CD1c-positive myeloid dendritic cell (primary cell): ENCODE measurements around the gene PLA2G15.
A peak's percentile ranks its signal among the peaks of the same experiment; 100 is the strongest.

ENCODE experiments used
- DNase-seq: peaks from one replicate; pipeline ENCODE4 v3.0.0-alpha.2; 2016; ENCODE audit errors: extremely low spot score

PLA2G15 gene

DNA sequence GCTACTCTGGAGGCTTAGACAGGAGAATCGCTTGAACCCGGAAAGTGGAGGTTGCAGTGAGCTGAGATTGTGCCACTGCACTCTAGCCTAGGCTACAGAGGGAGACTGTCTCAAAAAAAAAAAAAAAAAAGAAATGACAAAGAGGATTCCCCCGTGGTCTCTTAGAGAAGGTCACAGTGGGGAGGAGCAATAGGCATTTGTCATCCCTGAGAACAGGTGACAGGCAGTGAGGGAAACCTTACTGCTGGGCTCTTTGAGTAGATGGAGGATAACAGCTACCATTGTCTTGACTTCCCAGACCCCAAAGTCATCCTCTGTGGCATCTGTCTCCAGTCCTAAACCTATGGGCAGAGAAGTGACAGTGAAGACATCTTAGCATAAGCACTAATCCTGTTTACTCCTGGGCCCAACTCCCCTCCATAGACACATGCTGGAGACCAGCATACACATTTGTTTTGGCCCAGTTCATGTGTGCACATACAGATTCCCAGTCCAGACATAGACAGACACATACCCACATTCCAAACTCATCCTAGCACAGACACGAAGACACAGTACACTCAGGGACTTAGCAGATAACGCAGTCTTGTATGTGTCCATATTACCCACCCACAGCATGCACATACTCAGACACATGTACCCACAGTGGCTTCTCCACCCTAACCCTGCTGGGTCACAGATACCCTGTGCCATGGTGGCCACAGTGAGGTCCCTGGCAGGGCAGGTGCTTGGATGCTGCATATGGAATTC, 11.9 kb upstream of the PLA2G15 start:
- DNase-seq = no peak

DNA sequence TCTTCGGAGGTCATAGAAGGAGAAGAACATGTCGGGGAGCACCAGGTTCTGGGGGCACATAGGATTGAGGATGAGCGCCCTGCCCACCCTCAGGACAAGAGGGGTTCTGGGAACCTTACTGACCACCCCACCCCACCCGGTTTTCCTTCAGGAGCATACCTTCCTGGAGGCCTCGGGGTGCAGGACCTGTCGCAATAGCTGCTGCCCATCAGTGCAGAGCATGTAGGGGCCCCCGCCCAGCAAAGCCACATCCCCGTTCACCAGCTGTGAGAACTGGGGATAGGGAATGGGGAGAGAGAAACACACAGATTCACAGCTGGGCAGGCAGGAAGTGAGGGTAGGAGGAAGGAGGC, 11.4 kb upstream of the PLA2G15 start:
- no peak for DNase-seq

DNA sequence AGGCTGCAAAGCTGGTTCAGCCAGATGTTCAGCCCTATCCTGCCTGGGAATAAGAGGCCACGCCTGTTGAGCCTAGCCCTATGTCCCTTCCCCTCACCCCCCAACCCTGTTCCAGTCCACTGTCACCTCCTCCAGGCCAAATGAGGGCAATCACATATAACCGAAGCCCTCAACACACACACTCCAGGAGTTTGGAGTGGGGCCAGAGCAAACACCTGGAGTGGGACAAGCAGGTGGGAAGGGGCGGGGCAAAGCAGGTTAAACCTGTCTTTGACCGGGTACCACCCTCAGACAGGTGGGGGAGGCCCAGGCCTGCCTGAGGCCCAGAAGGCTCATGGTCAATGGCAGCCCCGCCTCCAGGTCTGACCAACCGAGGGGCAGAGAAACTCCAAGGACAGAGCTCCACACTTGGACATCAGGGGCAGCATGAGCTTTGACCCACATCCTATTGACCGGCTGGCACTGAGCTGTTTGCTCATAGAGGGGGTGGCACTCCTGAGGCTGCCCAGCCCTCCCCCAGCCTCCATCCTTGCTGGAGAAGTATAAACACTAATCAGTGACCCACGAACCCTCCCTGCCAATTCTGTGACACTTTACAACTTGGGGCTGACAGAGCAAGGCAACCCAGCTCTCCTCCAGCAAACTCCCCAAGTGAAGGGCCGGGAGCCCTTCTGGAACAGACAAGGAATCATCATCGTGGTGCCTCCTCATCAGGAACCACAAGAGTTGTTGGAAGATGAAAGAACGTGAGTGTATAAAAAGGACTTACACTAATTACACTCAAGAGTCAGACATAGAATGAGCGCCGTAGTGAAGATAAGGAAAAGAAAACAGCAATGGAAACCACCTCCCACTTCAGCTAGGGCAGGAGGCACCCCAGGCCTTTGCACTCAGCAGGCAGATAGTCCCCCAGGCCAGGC, 10.7 kb upstream of the PLA2G15 start:
- DNase-seq = no peak

DNA sequence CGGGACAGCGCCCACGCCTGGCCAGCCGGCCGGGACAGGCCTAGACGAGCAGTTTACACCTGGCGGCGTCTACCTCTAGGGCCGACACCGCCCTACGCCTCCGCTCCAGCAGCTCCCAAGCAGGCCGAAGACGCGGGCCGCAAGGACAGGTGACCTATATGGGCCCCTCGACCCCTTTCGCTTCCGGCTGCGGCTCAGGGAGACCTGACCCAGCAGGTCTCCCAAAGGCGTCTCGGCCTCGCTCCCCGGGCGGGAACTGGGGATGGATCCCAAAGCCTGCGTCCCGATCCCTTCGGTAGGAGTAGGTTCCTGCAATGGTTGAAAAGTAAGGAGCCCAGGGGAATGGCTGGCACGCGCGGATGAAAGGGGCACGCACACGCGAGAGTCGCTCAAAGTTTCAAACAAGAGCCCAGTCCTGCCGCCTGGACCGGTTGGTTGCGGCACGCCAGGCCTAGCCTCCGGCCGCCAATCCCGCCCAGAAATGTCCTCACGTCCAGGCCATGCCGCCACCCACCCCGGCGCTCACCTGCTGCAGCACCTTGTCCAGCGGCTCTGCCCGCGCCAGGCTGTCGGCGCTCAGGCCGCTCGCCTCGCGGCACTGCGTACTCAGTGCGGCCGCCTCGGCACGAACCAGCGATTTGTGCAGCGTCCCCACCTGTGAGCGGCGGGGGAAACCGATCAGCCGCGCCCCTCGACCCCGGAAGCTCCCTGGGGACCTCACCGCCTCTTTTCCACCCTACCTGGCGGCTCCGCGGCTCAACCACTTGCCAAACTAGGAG, 9.9 kb upstream of the PLA2G15 start:
- DNase-seq = no peak

DNA sequence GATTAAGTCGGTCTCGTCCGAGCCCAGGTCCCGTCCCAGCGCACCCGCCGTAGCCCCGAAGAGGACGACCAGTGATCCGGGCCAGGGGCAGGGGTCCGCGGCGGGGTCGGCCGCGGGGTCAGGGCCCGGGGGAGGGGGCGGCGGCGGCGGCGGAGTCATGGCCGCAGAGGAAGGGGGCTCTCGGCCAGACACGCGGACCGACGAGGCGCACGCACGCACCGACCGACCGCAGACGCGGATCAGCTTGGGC, 9.4 kb upstream of the PLA2G15 start, which contains the start of gene ESRP2:
TSS of gene ESRP2 (minus strand) at position 241 of the 250 bp plus-strand sequence. CDS start at position 159, 82 bp downstream.
- no peak for DNase-seq

DNA sequence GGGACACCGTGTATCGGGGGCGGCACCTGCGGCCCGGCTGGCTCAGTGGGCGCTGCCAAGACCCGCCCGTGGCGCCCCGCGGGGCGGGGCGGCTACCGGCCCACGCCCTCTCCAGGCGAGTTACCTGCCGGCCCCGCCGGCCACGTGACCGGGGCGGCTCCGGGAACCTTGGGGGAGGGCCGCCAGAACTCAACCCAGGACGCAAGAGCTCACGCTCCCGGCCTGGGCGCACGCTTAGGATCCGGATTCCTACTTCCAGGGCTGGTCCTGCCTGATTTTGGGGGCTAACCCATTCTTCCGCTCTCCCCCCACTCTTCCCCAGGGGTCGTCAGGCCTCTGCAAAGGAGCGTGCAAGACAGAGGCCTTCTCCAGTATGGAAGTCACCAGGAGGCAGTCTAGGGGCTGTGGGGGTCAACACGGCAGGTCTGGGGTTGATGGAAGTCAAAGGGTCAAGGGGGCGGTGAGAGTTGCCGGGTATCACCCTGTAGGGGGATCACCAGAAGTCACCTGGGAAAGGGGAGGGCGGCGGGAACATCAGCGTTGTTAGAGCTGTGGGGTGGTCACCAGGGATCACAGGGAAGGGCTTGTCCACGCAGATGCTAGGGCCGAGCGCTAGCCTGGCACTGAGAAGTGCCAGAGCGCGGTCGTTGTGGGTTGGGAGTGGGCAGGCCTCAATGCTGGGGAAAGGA, 8.9 kb upstream of the PLA2G15 start:
- DNase-seq = peak; percentile 30

DNA sequence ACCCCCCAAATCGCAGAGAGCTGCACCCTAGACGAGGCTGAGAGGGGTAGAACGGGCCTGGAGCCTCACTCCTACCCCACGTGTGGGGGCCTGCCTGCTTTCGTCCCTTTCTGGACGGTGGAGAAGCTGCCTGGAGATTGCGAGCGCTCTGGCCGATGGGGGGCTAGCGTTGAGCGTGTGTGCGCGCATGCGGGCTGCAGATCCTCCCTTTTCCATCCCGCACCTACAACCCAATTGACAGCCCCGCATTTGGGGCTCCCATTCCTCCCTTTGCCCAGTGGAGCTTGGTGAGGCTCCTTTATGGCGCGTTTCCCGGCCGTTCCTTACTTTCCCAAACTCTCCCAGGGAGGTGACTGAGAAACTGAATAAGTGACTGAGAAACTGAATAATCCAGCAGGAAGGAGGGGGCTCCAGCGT, 8.3 kb upstream of the PLA2G15 start:
- DNase-seq = no peak

DNA sequence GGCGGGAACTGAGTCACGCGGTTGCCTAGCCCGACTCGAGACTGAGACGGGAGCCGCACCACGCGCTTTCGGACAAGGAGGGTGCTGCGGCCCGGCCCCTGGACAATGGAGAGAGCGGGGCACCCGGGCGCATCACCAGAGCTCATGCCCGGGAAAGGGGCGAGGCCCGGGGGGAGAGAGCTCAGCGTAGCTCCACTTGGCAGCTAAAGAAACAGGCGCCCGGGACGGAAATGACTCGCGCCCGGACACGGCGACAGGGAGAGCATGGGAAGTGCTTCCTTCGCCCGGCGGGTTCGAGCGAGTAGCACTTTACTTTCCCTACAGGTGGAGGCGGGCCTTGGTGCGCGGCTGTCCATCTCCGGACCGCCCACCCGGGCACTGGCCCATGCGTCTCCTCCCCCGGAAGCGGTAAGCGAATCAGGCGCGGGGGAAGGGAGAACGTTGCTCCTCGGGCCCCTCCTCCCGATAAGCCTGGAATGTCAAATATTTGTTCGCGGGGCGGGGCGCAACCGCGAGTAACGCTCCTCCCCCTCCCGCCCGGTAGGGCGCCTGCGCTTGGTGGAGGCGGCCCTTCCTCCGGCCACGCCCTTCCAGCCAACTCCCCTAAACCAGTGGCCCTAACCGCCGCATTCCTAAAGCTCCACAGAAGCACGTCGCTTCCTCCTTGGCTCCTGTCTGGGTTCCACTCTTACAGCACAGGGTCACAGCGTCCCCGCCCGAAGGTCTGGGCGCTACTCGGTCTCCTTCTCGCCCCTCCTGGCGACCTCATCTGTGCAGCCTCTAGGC, 7.7 kb upstream of the PLA2G15 start:
- peak; percentile 97 for DNase-seq

DNA sequence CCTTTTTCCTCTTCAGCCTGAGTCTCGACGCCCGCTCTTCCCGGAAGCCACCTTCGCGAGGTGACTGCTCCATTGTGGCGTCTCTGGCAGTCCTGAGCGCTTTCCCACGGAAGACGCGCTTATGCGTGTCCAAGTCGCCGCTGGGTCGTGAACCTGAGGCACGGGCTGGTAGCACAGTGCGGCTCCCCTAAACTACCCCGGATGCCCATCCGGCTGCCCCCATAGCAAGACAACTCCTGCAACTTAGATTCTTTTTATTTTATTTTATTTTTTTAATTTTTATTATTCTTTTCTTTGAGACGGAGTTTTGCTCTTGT, 7.2 kb upstream of the PLA2G15 start:
- no peak for DNase-seq

DNA sequence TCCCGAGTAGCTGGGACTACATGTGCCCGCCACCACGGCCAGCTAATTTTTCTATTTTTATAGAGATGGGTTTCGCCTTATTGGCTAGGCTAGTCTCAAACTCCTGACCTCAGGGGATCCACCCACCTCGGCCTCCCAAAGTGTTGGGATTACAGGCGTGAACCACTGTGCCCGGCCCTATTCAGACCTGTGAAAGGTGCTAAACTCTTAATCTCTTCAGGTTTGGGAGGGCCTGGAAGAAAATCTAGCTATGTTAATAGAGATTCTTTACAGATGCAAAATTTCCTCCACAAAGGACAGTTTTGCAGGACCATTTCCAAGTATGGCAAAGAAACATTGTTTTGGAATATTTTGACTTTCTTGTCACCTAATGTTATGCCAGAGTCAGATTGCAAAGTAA, 3.1 kb upstream of the PLA2G15 start:
- no peak for DNase-seq

DNA sequence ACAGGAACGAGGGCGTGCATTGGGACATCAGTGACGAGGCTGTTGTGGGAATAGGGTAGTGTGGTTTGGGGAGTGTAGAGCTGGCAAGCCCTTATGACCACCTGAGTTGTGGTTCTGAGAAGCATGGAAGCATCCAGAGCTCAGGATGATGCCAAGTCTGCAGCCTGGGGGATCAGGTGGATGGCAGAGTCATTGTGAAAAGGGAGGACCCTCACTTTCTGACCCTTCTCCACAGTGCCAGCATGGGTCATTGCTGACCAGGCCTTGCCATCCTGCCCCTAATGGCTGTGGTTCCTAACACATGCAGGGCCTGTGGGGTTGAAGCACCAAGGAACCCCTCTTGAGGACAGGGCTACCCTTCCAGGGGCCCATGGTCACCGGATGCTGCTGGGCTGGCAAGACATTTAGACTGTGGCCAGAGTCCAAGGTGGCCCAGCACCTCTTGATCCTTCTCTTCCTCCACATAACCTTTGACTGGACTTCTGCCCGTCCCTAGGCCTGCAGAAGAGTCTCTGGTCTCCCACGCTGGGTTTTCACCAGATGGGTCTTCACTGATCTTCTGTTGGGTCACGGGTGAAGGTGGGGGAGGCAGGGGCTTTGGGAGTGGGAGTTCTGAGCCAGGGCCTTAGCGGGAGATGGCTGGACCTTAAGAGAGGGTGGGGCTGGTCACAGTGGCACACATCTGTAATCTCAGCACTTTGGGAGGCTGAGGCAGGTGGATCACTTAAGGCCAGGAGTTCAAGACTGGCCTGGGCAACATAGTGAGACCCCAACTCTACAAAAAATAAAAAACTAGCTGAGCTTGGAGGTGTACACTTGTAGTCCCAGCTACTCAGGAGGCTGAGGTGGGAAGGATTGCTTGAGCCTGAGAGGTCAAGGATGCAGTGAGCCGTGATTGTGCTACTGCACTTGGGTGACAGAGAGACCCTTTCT, 2.0 kb upstream of the PLA2G15 start:
- DNase-seq = no peak

DNA sequence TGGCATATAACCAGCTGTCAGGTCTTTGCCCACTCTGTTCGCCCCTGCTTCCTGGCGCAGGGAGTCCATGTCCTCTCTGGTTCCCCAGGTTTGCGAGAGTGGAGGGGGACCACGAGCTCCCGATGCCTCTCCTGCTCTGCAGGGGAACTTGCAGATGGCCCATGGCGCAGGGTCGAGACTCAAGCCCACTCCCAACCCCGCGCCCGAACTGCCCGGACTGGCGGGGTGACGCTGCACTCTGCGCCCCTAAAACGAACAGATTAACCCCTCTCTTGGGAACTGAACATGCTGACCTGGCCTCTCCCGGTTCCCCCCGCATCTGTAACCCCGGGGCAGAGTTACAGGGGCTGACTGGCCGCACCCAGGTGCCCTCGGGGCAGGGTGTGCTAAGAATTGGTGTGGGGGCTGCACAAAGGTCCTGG, 681 bp upstream of the PLA2G15 start:
- no peak for DNase-seq

DNA sequence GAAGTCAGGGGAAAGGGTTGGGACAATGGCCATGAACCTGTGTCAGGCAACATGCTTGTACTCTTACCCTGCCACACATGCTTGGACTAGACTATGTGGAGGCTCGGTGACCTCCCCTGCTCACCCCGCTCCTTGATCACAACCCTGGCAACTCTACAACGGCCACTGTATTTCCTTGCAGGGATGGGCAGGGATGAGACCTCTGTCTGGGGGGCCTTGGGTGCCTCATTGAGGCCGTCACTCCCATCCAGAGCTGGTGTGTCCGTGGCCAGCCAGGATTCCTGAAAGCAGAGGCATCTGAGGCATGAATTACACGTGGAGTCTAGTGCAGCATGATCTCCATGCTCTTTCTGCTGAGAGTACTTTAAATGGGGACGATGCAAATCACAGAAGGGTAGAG, 948 bp downstream of the PLA2G15 start:
- no peak for DNase-seq

DNA sequence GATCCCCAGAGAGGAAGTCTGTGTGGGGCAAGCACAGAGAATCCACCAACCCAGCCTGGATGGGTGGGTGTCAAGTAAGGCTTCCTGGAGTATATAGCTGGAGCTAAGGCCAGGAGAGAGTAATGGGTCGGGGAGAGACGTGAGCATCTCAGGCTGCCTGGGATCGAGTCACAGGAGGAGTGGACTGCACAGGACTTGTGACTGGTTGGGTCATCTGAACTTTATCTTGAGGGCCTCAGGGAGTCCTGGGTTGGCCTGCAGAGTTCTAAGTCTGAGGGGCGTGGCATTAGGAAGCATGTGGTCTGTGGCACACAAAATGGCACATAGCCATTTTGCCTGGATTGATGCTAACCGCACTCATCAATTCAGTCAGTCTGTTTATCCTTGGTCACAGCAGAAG, 1.5 kb downstream of the PLA2G15 start:
- peak; percentile 49 for DNase-seq

DNA sequence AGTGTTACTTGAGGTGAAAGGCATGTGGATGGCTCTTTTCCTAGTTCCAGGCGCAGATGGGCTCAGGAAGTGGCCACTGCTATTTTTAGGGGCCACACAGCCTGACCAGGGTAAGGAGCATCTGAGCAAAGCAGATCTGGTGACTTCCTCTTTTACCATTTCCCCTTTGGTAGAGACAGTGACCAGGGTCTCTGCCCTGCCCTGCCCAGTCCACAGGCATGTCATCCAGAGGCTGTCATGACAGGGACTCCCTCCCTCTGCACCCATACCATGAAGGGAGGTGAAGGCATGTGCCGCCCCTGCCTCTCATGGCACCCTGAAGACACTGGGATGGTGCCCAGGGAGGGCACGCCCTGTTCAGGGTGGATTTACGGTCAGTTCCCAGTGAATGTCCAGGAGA, 2.2 kb downstream of the PLA2G15 start:
- DNase-seq = peak; percentile 78

DNA sequence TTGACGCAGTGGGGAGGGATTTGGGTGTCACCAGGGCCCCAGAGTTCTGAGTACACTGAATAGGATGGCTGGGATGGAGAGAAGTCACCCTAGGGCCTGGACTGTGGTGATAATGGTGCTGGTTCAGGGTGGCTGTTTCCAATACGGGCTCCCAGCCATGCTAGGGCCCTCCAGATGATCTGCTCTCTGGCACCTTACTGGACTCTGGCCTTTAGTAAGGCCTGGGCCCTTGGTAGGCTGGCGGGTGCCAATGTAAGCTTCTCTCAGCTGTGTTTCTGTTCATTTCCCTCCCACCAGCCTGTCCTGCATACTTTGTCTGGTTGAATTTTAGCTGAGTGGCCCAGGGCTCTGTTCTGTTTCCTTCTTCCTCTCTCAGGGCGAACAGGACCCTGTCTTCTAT, 2.8 kb downstream of the PLA2G15 start:
- DNase-seq = no peak

DNA sequence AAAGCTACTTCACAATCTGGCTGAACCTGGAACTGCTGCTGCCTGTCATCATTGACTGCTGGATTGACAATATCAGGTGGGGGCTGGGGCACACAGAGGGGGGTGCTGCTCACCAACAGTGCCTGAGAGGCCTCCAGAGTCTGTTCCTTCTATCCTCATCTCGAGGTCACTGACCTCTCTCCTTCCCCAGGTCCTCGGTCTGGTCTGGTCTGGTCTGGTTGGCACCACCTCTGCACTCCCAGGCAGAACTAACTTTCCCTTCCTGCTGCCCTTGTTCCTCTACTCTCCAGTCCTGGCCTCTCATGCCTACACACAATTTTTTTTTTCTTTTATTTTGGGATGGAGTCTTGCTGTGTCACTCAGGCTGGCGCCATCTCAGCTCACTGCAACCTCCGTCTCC, 4.2 kb downstream of the PLA2G15 start:
- DNase-seq = peak; percentile 32

DNA sequence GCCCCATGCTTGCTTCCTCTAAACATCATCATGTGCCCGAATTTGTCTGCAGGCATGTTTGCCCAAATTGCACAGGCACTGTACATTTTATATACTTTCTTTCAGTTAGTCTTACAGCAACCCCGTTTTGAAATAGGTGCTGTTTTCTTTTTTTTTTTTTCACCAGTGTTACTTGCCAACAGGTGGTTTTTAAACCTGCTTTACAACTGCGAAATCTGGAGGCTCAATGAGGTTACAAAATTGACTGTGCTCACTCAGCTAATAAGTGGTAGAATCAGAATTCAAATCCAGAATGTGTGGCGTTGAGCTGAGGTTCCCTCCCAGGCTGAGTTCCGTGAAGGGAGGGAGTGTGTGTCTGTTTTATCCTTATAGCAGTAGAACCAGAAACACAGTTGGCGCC, 5.8 kb downstream of the PLA2G15 start:
- DNase-seq = no peak

DNA sequence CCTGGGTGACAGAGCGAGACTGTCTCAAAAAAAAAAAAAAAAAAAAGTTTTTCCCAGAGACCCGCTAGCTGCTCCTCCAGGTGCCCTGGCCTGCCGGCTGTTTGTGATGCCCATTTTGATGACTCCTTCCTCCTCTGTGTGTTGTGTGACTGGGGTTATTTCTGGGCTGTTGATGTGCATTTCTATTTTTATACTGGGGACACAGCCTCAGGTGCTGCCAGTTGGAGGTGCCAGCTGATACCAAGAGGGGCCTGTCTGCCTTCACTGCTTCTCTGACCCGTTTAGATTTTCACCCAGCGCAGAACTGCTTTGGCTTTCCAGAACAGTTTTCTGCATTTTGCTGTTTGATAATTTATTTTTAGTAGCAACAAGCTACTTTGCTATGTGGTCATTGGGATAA, 6.7 kb downstream of the PLA2G15 start:
- no peak for DNase-seq

DNA sequence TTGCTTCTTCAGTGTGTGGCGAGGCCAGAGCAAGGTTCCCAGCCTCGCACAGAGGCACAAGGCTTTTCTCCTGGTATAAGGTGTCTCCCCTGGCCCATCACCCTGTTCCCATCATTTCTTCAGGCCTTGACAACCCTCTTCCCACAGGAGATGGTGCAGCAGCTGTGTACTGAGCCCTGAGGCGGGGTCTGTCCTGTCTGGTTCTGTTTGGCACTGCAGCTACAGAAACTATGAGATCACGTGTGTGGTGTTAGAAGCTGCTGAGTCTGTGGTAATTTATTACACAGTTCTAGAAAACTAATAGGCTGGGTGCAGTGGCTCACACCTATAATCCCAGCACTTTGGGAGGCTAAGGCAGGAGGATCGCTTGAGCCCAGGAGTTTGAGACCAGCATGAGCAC, 7.2 kb downstream of the PLA2G15 start:
- DNase-seq = no peak
